LNCaP clone FGC (cell line): ENCODE measurements around the gene SRP9.

Experiments used
- DNase-seq: peaks from one replicate; pipeline ENCODE4 v3.0.0-alpha.2; 2011; ENCODE audit warnings: low read depth
- H3K4me3 ChIP-seq: 2 replicates; pipeline ENCODE4 v1.5.1; 2011; ENCODE audit warnings: mild to moderate bottlenecking, low read depth, low read length, control low read depth
- TF ChIP-seq, protein P1 (sequence below): IDR thresholded peaks from 2 replicates; pipeline ENCODE4 v1.5.1; 2012; ENCODE audit warnings: mild to moderate bottlenecking; ENCODE audit not compliant: control insufficient read depth, insufficient read depth; ENCODE audit errors: extremely low read depth

The SRP9 gene, protein sequence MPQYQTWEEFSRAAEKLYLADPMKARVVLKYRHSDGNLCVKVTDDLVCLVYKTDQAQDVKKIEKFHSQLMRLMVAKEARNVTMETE

DNA sequence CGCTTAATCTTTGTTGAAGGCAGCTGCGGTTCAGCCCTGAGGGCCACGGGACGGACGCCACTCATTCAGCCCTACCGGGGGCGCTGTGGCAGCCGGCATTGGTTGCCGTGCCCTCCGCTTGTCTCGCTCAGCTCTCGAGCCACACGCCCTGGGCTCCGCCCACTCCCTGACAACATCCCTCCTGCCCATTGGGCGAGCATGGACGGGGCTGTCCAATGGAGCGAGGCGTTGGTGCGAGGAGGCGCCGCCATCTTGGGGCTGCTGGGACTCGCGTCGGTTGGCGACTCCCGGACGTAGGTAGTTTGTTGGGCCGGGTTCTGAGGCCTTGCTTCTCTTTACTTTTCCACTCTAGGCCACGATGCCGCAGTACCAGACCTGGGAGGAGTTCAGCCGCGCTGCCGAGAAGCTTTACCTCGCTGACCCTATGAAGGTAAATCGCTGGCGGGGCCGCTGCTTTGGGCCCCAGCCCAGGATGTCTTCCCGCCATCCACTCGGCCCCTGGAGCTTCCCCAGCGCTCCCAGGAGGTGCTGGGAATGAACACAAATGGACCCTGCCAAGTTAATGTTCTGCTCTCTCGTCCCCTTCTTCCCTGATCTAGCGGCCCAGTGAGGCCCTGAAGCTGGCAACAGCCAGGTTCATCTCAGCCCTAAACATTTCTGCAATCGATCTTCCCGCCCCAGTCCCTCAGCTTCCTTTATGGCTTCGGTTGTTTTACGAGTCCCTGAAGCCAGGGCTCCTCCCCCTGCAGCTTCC lies at the start of gene SRP9:
SRP9 (plus strand) TSS at position 244 of the 754 bp plus-strand sequence; CDS start at position 359, 115 bp downstream.
- peak within 1 kb of the TSS; percentile 69 for H3K4me3 ChIP-seq
- TF ChIP-seq, protein P1, sequence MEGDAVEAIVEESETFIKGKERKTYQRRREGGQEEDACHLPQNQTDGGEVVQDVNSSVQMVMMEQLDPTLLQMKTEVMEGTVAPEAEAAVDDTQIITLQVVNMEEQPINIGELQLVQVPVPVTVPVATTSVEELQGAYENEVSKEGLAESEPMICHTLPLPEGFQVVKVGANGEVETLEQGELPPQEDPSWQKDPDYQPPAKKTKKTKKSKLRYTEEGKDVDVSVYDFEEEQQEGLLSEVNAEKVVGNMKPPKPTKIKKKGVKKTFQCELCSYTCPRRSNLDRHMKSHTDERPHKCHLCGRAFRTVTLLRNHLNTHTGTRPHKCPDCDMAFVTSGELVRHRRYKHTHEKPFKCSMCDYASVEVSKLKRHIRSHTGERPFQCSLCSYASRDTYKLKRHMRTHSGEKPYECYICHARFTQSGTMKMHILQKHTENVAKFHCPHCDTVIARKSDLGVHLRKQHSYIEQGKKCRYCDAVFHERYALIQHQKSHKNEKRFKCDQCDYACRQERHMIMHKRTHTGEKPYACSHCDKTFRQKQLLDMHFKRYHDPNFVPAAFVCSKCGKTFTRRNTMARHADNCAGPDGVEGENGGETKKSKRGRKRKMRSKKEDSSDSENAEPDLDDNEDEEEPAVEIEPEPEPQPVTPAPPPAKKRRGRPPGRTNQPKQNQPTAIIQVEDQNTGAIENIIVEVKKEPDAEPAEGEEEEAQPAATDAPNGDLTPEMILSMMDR = peak; percentile 94
- DNase-seq = peak; percentile 97

DNA sequence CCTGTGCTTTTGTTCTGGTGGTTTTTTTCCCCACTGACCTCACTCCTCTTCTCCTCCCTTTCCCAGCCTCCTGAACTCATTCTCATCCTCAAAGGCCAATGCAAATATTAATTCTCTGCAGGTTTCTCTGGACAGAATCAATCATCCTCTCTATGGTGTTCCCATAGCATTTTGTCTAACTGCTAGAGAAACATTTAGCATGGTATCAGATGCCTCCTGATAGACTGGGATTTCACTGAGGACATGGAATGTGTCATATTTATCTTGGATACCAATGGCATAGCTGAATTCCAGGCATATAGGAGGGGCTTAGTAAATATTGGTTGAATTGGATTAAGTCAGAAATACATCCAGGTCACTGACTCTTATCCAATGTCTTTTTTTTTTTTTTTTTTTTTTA lies 46.1 kb upstream of the SRP9 start:
- no peak for DNase-seq
- no peak overlapping the region for H3K4me3 ChIP-seq
- TF ChIP-seq, protein P1 = no peak

DNA sequence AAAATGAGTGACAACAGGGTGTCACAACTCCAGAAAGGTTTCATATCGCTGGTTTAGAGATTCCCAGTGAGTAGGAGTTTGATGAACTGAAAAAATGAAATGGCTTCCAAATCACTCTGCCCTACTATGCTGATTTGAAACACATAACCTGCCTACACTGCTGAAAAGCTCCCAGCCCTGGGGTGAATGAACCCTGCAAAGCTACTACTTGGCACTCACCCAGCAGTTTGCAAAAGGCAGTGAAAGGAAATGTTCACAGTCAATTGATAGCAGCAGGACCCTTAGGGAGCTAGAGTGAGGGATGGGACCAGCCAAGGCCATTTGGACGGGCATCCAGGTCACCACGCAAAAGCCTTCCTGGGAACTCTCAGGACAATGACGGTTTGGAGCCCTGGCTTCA lies 44.4 kb upstream of the SRP9 start:
- H3K4me3 ChIP-seq = no peak overlapping the region
- TF ChIP-seq, protein P1 = no peak
- no peak for DNase-seq

DNA sequence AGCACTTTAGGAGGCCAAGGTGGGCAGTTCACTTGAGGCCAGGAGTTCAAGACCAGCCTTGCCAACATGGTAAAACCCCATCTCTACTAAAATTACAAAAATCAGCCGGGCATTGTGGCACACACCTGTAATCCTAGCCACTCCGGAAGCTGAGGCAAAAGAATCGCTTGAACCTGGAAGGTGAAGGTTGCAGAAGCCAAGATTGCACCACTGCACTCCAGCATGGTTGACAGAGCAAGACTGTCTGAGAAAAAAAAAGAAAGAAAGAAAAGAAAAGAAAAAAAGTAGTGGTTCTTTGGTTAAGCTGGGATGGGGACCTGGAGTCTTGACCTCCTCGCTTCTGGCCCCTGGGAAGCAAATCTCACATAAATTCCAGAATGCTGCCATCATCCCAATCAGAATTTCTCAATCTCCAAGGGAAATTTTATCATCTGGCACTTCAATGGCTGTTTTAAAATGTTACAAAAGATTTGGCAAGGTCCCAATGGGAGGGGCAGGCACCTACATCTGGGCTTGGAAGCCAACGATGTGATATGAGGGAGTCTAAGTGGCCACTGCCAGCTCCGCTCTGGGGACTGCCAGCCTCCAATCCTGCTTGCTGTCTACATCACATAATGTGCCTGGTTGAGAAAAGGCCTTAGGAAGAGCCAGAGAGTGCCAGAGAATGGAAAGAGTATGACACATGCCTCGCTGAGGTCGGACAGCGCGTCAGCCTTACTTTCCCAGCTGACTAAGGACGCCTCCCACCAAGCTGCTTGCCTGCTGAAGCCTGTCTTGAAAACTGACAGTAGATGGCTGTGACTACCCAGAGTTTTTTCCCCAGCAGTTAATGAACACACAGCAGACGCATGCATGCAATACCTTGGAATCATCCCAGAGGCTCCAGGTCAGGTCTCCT lies 42.1 kb upstream of the SRP9 start:
- TF ChIP-seq, protein P1 = no peak
- no peak for DNase-seq
- H3K4me3 ChIP-seq = no peak overlapping the region

DNA sequence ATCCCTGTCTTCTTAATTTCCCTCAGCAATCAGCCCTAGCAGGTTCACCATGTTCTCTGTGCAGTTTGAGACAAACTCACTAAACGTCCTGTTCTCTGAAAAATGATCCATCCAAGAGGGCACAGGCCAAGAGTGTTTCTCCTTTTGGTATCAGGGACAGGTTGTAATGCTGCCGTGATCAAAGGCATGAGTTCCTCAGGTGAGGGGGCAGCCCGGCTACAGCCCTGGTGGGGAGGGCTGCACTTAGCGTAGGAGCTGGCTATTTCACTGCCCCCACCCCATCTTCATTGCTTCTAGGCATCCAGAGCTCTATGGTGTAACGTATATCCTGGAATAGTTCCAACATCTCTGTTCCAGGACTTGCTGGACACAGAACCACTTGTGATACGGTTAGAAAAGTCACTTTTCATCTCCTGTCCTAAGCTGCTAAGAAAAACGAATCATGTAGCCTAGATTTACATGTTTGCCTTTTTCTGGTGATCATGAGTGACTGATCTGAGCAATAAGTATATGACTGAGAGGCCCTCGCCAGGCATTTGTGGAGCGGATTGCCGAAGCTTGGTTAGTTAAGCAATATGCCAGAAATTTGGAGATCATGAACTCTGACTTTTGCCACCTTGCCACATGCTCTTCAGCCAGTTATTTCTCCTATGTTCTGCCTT lies 41.1 kb upstream of the SRP9 start:
- DNase-seq = no peak
- TF ChIP-seq, protein P1 = no peak
- H3K4me3 ChIP-seq = no peak overlapping the region

DNA sequence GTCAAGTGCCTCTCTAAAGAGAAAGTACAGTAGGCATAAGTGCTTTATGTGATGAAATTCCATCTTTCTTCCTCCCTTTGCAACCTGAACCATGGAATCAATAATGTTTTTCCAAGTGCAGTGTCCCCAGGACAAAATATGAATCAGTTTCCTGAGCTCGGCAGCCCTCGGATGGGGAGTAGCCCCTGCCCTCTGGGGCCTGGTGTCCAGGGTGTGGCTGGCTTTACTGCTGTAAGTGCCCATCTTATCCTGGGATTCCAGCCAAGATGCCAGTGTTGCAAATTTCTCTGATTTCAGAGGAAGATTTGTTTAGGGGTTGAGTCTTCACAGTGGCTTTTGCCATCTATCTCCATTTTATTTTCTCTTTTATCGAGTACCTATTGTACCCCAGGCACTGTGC lies 40.5 kb upstream of the SRP9 start:
- DNase-seq = no peak
- no peak overlapping the region for H3K4me3 ChIP-seq
- TF ChIP-seq, protein P1 = no peak
